HG02852 (cell line): ENCODE data around the gene ANKRD34A.

ENCODE experiments used
- ATAC-seq: cut with Tn5 transposase; IDR thresholded peaks from one replicate; pipeline ENCODE4 v1.9.1; 2021; ENCODE audit warnings: mild to moderate bottlenecking, moderate library complexity; ENCODE audit not compliant: unreplicated experiment

ANKRD34A gene

GRCh38 chr1:145912128-145912641 is 52.2 kb downstream of the ANKRD34A start:
- no peak for ATAC-seq
